ENCODE results near the gene UCN.
"Not testable (repeated sequence)": the region's sequence is repeated elsewhere in the genome, so short reads cannot be mapped to it uniquely, and the experiment has no call there.

Gene UCN

GRCh38 chr2:27323596-27324285, 15.5 kb upstream of the UCN start:
- DNase-seq (ENCODE audit: low read depth, low spot score), result no peak
- in situ Hi-C loops (cut with HindIII; ENCODE audit: low sequenced_read_pairs), result no loop called here
- no peak for TF ChIP-seq CTCF (IDR thresholded peaks at IDR 0.05; ENCODE audit: low read depth, low read length)
- peak overlapping the region; percentile 95 for H3K4me3 ChIP-seq (ENCODE audit: low read depth, low read length)

GRCh38 chr2:27322766-27323595, 14.7 kb upstream of the UCN start, which contains the start of gene MPV17:
Gene MPV17, minus strand, starts transcription at chr2:27323097. Its CDS starts 580 bp downstream, at chr2:27322517.
- peak; percentile 91 for DNase-seq (ENCODE audit: low read depth, low spot score)
- no peak for TF ChIP-seq CTCF (IDR thresholded peaks at IDR 0.05; ENCODE audit: low read depth, low read length)
- in situ Hi-C loops (cut with HindIII; ENCODE audit: low sequenced_read_pairs), result no loop called here
- peak within 1 kb of the TSS; percentile 95 for H3K4me3 ChIP-seq (ENCODE audit: low read depth, low read length)

- TF ChIP-seq CTCF (IDR thresholded peaks at IDR 0.05; ENCODE audit: low read depth, low read length), result no peak
- DNase-seq (ENCODE audit: low read depth, low spot score), result no peak
- in situ Hi-C loops (cut with HindIII; ENCODE audit: low sequenced_read_pairs), result no loop called here
- H3K4me3 ChIP-seq (ENCODE audit: low read depth, low read length), result peak overlapping the region; percentile 95
These were observed 14.1 kb upstream of the UCN start for GRCh38 chr2:27322301-27322765.

- DNase-seq (ENCODE audit: low read depth, low spot score), result peak; percentile 97
- in situ Hi-C loops (cut with HindIII; ENCODE audit: low sequenced_read_pairs), result no loop called here
- no peak overlapping the region for H3K4me3 ChIP-seq (ENCODE audit: low read depth, low read length)
- TF ChIP-seq CTCF (IDR thresholded peaks at IDR 0.05; ENCODE audit: low read depth, low read length), result peak; percentile 68
These were observed 12.8 kb upstream of the UCN start for GRCh38 chr2:27320958-27321543.

GRCh38 chr2:27319839-27320238, 11.6 kb upstream of the UCN start:
- DNase-seq (ENCODE audit: low read depth, low spot score); in situ Hi-C loops (cut with HindIII; ENCODE audit: low sequenced_read_pairs); H3K4me3 ChIP-seq (ENCODE audit: low read depth, low read length): not testable (repeated sequence)

GRCh38 chr2:27316655-27317412, 8.6 kb upstream of the UCN start:
- in situ Hi-C loops (cut with HindIII; ENCODE audit: low sequenced_read_pairs), result no loop called here
- TF ChIP-seq CTCF (IDR thresholded peaks at IDR 0.05; ENCODE audit: low read depth, low read length), result no peak

More at GRCh38 chr2:27316655-27317412, 8.6 kb upstream of the UCN start:
- no peak for DNase-seq (ENCODE audit: low read depth, low spot score)
- no peak overlapping the region for H3K4me3 ChIP-seq (ENCODE audit: low read depth, low read length)
